NCI-H2107 treated with DMSO at 0.1 percent for 48 hours (cell line): Measurements from ENCODE around the gene DIS3L2.
"Not testable (repeated sequence)": the region's sequence is repeated elsewhere in the genome, so short reads cannot be mapped to it uniquely, and the experiment has no call there.

ENCODE experiments used
- DNase-seq: peaks from one replicate; lab custom pipeline; 2025; ENCODE audit not compliant: unreplicated experiment; lab: John Stamatoyannopoulos, UW

The DIS3L2 gene

GRCh38 chr2:232328516-232329460 lies 367.3 kb downstream of the DIS3L2 start:
- DNase-seq, result no peak

GRCh38 chr2:232329716-232330067 lies 368.2 kb downstream of the DIS3L2 start:
- DNase-seq, result no peak

- DNase-seq, result no peak
These were observed 368.8 kb downstream of the DIS3L2 start for GRCh38 chr2:232330068-232330999.

- not testable (repeated sequence) for DNase-seq
These were observed 369.5 kb downstream of the DIS3L2 start for GRCh38 chr2:232331061-232331460.

- not testable (repeated sequence) for DNase-seq
These were observed 370.1 kb downstream of the DIS3L2 start for GRCh38 chr2:232331641-232332040.

GRCh38 chr2:232332244-232332939 lies 370.9 kb downstream of the DIS3L2 start:
- DNase-seq, result not testable (repeated sequence)

- DNase-seq, result no peak
These were observed 371.4 kb downstream of the DIS3L2 start for GRCh38 chr2:232332940-232333259.

GRCh38 chr2:232333361-232334135 lies 372.0 kb downstream of the DIS3L2 start:
- DNase-seq, result no peak

- DNase-seq, result not testable (repeated sequence)
These were observed 372.8 kb downstream of the DIS3L2 start for GRCh38 chr2:232334136-232334884.

GRCh38 chr2:232334885-232335205 lies 373.3 kb downstream of the DIS3L2 start:
- not testable (repeated sequence) for DNase-seq

GRCh38 chr2:232335206-232335858 lies 373.8 kb downstream of the DIS3L2 start:
- DNase-seq, result not testable (repeated sequence)

GRCh38 chr2:232335859-232336215 lies 374.3 kb downstream of the DIS3L2 start:
- no peak for DNase-seq

- no peak for DNase-seq
These were observed 374.8 kb downstream of the DIS3L2 start for GRCh38 chr2:232336241-232336736.

- no peak for DNase-seq
These were observed 375.6 kb downstream of the DIS3L2 start for GRCh38 chr2:232336981-232337720.

- DNase-seq, result not testable (repeated sequence)
These were observed 376.7 kb downstream of the DIS3L2 start for GRCh38 chr2:232338094-232338758.

- DNase-seq, result no peak
These were observed 377.2 kb downstream of the DIS3L2 start for GRCh38 chr2:232338759-232339106.

- DNase-seq, result no peak
These were observed 377.9 kb downstream of the DIS3L2 start for GRCh38 chr2:232339121-232340081.
